HG03097 (cell line): ENCODE measurements around the gene USP28.
"Not testable (repeated sequence)": the region's sequence is repeated elsewhere in the genome, so short reads cannot be mapped to it uniquely, and the experiment has no call there.

ENCODE experiments used
- ATAC-seq: cut with Tn5 transposase; IDR thresholded peaks from one replicate; pipeline ENCODE4 v1.9.1; 2021; ENCODE audit not compliant: unreplicated experiment, low FRiP score

The USP28 gene, protein sequence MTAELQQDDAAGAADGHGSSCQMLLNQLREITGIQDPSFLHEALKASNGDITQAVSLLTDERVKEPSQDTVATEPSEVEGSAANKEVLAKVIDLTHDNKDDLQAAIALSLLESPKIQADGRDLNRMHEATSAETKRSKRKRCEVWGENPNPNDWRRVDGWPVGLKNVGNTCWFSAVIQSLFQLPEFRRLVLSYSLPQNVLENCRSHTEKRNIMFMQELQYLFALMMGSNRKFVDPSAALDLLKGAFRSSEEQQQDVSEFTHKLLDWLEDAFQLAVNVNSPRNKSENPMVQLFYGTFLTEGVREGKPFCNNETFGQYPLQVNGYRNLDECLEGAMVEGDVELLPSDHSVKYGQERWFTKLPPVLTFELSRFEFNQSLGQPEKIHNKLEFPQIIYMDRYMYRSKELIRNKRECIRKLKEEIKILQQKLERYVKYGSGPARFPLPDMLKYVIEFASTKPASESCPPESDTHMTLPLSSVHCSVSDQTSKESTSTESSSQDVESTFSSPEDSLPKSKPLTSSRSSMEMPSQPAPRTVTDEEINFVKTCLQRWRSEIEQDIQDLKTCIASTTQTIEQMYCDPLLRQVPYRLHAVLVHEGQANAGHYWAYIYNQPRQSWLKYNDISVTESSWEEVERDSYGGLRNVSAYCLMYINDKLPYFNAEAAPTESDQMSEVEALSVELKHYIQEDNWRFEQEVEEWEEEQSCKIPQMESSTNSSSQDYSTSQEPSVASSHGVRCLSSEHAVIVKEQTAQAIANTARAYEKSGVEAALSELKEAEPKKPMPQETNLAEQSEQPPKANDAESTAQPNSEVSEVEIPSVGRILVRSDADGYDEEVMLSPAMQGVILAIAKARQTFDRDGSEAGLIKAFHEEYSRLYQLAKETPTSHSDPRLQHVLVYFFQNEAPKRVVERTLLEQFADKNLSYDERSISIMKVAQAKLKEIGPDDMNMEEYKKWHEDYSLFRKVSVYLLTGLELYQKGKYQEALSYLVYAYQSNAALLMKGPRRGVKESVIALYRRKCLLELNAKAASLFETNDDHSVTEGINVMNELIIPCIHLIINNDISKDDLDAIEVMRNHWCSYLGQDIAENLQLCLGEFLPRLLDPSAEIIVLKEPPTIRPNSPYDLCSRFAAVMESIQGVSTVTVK

DNA sequence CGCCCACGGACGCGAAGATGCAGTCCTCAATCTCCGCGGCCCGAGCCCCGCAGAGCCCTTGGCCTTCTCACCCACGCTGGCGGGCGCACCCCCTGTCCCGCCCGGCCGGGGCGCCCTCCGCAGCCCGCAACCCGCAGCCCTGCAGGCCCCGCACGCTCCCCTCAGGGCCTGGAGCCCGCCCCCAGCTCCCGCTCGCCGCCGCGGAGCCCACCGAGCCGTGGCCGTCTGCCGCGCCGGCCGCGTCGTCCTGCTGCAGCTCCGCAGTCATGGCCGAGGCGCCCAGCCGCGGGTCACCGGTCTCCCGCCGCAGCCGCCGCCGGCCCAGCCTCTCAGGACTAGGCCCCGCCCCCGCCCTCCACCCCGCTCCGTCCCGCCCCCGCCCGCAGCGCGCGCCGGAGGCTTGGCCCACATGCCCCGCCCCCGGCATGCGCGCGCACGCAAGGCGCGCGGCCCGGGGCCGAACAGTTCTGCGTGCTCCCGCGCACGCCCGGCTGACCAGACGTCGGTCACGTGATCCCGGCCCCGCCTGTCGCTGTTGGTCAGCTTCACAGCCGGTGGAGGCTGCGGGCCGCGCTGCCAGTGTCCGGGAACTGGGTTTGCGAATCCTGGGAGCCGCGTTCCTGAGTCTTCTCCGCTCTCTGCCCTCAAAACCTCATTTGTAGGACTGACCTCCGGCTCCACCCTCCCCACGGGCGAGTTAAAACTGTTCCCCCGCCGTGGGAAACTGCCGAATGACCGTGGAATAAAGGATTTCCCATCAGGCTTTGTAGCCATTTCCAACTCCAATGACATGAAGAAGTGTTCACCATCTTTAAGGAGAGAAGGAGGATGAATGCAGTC is at the start of gene USP28:
TSS of gene USP28 (minus strand) at position 339 of the 840 bp plus-strand sequence. CDS start at position 268, 71 bp downstream.
- ATAC-seq: peak; percentile 81

DNA sequence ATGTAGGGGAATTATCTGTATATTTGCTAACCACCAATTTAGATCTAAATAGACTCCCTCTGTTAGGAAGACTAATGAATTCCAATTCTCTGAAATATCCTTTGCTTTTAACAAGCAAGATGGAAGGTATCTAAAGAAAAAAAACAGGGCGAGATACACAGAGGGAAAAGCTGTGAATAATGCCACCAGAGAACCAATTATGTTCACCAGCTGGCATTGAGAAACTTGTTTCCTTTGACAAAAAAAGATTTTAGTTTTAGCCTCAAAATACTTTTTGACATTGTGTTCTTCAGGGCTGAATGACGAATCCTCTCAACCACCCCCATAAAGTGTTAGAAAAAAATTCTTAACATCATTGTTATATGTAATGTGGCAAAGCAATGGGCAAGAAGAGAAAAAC is 48.2 kb upstream of the USP28 start:
- ATAC-seq: no peak

DNA sequence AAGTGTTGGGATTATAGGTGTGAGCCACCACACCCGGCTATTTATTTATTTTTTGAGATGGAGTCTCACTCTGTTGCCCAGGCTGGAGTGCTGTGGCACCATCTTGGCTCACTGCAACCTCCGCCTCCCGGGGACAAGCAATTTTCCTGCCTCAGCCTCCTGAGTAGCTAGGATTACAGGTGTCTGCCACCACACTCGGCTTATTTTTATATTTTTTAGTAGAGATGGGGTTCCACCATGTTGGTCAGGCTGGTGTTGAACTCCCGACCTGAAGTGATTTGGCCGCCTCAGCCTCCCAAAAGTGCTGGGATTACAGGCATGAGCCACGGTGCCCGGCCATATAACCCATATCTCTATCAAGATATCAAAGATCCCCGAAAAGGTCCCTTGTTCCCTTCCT is 36.1 kb upstream of the USP28 start:
- ATAC-seq: not testable (repeated sequence)

DNA sequence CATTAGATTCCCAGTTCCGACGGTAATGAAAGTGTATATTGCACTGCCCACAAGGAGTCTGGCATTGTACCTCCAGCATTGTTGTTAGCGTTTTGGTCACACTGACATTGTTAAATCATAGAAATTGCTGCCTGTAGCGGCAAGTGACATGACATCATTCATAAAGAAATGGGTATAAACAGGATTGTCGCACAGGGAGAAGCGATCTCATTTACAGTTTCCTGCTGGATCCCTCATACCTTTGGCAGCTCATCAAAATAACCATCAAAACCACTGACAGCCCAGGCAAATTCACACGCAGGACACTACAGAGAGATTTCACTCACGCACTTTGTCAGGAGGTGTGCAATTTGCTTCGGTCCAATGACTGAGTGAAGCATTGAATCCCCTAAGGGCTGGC is 32.7 kb upstream of the USP28 start:
- no peak for ATAC-seq

DNA sequence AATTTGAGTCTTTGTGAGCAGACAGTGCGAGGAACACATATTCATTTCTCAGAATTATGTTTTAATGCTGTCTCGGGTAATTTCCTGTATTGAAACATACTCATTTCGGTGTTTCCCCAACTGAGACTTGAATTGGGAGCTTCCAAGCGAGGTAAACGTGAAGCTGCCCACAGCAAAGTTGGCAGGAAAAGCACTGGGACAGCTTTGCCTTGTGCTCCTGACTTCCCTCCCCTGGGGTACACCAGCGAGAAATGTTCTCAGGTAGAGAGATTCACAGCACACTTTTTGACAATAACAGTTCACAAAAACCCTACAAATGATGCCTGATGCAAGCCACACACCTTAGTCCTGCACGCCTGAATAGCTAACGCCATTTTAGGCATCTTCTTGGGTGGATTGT is 32.3 kb upstream of the USP28 start:
- ATAC-seq: no peak

DNA sequence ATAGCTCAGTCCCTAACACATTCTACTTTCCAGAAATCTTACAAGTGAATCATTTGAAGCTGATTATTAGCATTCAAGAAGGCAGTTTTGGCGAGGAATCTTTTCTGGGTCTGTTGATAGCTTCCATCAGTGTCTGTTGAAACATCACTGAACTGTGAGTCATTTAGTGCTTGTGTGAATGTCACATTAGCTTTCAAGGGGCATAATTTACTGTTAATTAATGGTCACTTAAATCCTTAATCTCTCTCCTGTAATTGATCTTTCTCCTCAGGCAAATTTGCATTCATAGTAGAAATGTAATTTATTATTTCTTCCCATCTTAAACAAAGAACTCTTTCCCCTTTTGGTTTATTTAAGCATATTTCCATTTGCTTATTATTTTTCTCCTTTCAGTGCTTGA is 31.8 kb upstream of the USP28 start:
- ATAC-seq: no peak

DNA sequence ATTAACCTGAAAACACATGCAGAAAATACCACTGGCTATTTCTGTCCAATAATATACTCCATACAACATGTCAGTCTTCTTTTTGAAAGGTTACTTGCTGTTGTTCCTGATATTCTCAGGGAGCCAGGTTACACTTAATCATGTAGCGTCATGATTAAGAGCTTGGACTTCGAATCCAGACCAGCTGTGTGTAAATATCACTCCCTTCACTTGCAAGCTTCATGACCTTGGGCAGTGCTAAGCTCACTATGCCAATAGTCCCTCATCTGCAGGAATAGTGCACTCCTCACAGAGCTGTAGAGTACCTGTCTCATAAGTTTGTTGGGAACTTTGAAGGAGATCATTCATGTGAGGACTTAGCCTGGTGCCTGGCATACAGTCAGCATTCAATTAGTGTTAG is 31.1 kb upstream of the USP28 start:
- no peak for ATAC-seq

DNA sequence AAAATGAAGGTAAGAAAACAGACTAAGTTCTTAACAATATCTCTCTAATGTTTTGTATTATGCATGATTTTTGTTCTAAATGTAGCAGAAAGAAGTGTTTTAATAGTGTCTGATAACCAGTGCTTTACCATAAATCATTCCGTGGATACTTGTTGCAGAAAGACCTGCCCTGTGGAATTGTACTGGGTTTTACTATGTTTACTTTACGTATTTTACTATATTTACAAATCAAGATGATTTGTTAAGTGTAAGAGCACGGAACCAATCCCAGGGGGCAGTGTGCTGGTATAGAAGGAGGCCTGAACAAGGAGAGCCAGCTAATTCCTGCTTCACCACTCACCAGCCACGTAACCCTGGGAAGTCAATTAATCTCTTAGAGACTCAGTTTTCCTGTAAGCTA is 30.7 kb upstream of the USP28 start:
- no peak for ATAC-seq

DNA sequence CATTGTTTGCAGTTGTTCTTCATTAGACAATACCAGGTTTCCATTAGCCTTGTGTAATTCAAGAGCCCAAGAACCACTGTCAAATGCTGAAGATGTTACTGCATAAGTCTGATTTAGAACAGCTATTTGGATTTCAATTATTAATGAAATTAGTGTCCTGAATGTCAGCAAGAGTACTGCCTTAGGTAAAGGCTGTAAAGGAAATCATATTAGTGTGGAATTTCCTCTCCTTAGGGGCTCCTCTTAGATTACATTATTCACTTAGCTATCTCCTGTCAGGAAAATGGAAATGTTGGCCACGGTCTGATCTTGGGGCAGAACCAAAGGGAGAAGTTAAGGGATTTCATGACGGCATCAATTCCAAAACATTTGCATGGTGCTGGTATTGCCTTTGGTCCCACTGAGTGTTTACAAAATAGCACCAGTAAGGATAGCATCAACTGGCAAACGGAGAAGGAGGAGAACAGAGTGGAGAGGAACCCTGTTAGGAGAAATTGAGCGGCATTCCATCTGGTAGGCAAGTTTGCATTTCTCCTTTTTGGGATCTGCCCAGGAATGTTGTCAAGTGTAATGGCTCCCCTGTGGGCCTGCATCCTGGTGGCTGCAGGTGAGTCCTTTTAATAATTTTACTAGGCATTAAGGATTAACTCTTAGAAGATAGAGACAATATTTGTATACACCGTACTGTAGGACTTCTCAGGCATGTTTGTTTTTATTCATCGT is 29.2 kb upstream of the USP28 start, which contains the start of gene HTR3B:
TSS of gene HTR3B (plus strand) at position 418 of the 723 bp plus-strand sequence. CDS start at position 556, 138 bp downstream.
- ATAC-seq: no peak

DNA sequence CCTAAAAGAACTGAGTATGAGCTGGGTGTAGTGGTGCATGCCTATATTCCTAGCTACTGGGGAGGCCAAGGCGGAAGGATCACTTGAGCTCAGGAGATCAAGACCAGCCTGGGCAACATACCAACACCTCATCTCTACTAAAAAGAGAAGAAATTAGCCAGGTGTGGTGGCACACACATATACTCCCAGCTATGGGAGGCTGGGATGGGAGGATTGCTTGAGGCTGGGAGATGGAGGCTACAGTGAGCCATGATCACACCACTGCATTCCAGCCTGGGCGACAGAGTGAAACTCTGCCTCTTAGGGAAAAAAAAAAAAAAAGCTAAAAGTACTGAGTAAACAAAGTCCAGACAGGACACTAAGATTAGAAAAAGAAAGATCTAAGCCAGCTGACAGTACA is 25.8 kb upstream of the USP28 start:
- no peak for ATAC-seq

DNA sequence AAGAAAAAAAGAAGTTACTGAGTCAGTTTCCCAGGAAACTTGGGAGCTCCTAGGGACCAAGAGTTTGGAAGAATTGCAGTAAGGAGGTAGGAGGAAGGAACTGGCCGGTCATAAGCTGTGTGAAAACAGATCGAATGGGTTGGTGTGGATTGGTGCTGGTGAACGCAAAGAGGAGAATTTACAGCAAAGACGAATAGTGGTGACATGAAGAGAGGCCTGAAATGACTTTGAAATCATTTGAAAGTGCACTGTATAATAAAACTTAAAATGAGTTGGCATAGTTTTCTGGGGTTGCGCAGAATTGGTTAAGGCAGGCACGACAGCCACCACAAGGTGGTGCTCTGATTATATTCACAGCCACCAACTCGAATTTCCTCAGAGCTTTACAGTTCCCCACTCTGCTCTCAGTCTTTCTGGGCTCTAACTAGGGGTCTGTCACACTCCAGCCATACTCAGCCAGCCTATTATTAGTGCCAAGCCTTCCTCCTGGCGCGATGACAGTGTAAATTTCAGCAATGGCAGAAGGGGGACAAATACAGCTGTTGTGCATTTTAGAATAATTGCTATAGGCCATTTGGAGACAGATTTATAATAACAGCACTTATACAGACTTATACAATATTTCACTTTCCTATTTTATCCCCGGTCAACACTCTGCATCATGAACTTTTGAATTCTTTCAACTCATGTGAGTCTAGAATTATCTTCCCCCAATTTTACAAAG is 20.9 kb upstream of the USP28 start:
- ATAC-seq: no peak

DNA sequence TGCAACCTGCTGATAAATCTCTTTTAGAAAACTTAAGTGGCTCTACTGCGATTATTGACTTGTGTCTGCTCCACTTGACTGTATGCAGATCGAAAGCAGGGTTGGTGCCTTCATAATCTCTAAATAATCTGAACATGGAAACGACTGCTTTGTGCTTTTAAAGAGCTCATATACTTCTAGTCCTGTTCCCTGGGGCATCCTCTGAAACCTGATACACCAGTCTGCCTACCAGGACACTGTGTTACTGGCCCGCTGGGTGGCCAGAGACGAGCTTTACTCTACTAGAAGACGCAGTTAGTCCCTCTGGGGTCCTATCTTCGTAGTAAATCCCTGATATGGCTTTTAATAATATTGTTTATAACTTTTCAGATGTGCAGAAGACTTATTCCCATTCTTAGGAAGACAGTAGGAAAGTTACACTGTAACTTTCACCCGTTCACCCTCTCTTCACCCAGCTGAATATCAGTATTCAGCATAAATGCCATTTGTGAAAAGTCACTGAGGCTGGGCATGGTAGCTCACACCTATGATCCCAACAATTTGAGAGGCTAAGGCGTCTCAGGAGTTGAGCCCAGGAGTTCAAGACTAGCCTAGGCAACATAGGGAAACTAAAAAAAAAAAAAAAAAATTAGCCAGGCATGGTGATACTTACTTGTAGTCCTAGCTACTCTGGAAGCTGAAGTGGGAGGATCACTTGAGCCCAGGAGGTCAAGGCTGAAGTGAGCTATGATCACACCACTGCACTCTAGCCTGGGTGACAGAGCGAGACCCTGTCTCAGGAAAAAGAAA is 20.2 kb upstream of the USP28 start:
- ATAC-seq: no peak

DNA sequence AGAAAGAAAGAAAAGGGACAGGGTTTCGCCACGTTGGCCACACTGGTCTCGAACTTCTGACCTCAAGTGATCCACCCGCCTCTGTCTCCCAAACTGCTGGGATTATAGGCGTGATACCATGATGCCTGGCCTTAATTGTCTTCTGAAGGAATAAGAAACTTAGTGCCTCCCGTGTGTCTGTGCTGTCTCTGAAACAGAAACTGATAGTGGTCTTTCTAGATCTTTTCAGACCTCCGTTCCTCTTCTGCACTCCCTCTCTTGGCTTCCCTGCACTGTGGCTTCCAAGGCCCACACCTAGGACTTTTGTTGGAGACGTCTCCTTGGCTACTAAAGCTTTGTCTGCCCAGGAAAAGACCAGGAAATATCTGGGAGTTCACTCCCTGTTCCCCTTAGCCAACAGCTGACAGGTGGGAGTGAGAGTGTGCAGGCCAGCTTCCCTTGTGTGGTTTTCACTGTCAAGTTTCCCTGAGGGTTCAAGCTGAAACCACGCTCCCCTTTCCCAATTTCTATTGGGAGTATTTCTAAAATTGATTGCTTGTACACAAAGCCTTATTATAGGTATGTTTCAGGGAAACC is 19.1 kb upstream of the USP28 start:
- no peak for ATAC-seq

DNA sequence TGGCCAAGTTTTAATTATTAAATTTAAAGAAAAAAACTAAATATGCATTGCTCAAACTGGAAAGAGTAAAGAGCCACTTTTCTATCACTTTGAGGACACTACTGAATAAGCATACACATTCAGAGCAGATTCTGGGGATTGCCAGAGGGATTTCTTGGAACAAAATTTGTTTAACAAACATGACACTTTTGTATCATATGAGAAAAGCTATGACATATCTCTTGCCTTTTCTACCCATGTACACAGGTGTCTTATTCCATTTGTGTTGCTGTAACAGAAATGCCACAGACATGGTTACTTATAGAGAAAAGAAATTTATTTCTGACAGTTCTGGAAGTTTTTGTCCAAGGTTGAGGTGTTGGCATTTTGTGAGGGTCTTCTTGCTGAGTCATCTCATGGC is 13.5 kb upstream of the USP28 start:
- no peak for ATAC-seq

DNA sequence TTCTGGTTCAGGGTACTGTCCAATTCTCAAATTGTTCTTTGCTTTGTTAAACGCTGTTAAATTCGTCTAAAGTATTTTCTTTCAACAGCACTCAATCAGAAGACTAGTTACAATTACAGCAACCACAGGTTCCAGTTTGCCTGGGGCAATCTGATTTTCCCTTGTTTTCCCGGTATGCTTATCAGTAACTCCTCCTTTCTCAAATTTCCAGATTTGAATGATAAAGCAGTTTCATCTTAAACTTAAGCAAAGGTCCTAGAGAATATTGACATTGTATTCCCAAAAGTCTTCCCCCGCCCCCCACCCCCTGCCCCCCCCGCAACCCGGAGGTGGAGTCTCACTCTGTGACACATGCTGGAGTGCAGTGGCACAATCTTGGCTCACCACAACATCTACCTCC is 10.5 kb upstream of the USP28 start:
- ATAC-seq: no peak

DNA sequence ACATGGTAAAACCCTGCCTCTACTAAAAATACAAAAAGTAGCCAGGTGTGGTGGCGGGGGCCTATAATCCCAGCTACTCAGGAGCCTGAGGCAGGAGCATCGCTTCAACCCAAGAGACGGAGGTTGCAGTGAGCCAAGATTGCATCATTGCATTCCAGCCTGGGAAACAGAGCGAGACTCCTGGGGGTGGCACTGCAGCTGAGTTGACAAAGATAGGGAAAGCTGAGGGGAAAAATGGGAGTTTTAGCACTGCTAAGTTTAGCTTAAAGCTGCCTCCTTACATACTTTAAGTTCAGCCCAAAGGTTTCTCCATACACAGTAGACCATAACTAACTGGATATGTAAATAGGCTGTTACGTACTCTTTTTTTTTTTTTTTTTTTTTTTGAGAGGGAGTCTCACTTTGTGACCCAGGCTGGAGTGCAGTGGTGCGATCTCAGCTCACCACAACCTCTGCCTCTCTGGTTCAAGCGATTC is 9.0 kb upstream of the USP28 start:
- ATAC-seq: no peak

DNA sequence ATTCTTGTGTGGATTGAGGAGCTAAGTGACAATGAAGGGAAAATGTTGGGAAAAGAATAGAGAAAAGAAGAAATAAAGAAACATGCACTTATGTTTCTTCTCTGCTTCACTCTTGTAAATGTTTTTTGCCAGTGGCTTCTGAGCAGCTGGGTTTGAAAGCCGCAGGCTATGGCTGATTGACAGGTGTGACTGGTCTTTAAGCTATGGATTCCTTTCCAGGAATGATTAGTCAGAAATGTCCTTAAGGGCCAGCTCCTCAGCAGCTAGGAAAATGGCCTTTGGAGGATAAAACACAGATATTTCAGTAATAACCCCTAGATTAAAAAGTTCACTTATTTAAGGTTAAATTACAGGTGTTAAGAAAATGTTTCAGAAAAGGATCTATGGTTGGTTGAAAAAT is 6.5 kb upstream of the USP28 start:
- ATAC-seq: no peak

DNA sequence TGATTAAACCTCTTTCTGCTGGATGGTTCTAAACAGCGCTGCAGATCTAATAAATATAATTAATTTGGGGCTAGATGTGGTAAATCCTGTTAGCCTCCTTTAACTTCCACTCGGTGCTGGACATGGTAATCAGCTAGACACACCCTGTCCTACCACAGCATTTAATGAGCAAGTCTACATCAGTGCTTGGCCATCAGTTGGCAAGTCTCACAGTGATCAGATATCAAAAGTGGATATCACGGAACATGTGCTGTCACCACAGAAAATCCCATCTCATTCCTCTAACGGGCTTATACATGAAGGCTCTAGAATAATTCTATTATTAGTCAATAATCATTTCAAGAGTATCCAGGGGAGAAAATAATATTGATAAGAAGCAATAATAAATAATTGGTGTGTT is 5.6 kb upstream of the USP28 start:
- ATAC-seq: no peak
